Activated T-cell treated with anti-CD3 and anti-CD28 coated beads, Interleukin-2, amount 50 U/mL, for 48 hours (primary cell): ENCODE data around the gene GPHN.

Experiments used
- DNase-seq, 2 experiments: peaks; one replicate each; pipeline ENCODE4 v3.0.0-alpha.2; 2020

The GPHN gene

GRCh38 chr14:67071506-67071905 is 563.6 kb downstream of the GPHN start:
- DNase-seq = no peak

GRCh38 chr14:67077921-67078320 is 570.0 kb downstream of the GPHN start:
- no peak for DNase-seq

GRCh38 chr14:67079846-67080245 is 571.9 kb downstream of the GPHN start:
- DNase-seq = no peak

- DNase-seq = no peak
Measured at GRCh38 chr14:67108230-67108629, 600.3 kb downstream of the GPHN start.

- DNase-seq = no peak
Measured at GRCh38 chr14:67111022-67111421, 603.1 kb downstream of the GPHN start.

GRCh38 chr14:67112344-67112743 is 604.4 kb downstream of the GPHN start:
- no peak for DNase-seq

GRCh38 chr14:67127174-67127573 is 619.2 kb downstream of the GPHN start:
- no peak for DNase-seq

GRCh38 chr14:67129768-67130167 is 621.8 kb downstream of the GPHN start:
- no peak for DNase-seq

DNA sequence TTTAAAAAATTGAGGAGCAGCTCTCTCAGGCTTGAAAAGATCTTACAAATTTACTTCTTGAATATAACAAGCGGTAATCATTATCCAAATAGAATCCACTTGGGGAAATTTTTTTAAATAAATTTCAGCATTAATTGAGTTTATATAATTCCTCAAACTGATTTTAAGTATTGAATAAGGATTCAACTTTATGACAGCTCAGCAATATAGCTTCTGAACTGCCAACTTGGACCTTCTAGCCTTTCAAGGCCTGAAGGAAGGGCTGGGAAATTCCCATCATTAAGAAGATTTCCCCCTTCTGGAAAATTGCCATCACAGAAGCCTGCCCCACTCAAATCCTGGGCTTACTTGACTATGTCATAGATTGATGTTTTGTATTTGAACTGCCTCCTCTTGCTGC is 623.7 kb downstream of the GPHN start:
- DNase-seq = no peak

DNA sequence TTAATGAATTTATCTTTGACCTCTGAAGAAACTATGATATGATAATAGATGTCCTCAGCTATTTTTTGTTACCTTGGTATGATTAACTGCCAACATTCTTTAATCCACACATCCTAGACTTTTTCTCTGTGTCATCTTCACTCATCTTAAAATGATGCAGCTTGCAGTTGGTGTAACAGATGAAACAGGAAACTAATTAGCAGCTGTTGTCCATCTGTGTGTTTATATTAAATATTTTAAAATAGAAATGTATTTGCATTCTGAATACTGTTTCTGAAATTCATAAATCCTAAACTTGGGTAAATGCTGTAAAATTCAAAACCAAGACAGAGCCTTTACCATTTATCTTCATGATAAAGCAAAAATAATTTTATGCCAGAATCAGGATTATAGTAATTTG is 625.2 kb downstream of the GPHN start:
- no peak for DNase-seq

GRCh38 chr14:67133595-67134441 is 625.9 kb downstream of the GPHN start:
- DNase-seq = no peak

DNA sequence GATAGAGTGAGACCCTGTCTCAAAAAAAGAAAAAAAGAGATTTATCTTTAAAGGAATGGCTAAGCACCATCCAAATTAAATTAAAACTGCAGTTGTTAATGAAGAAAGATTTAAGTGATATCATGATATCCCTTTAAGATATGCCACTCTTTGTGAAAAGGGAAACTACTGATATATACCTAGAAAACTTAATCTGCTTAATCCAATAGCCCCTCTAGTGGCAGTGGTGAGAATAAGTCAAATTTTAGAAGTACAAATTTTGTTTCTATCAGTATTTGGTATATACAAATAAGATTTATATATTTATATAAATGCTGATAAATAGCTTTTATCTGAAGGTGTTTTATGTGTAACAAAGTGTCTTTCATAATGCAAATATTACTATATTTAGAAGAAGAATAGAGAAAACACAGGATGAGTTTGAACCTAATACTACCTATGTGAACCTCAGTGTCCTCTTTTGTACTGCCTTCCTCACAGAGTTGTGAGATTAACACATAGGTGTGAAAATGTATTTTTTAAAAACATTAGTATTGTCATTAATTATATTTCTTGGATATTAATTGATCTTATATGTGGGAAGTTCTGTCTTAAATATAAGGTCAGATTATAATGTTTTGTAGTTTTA is 629.9 kb downstream of the GPHN start:
- no peak for DNase-seq

GRCh38 chr14:67140556-67140955 is 632.6 kb downstream of the GPHN start:
- DNase-seq = no peak

DNA sequence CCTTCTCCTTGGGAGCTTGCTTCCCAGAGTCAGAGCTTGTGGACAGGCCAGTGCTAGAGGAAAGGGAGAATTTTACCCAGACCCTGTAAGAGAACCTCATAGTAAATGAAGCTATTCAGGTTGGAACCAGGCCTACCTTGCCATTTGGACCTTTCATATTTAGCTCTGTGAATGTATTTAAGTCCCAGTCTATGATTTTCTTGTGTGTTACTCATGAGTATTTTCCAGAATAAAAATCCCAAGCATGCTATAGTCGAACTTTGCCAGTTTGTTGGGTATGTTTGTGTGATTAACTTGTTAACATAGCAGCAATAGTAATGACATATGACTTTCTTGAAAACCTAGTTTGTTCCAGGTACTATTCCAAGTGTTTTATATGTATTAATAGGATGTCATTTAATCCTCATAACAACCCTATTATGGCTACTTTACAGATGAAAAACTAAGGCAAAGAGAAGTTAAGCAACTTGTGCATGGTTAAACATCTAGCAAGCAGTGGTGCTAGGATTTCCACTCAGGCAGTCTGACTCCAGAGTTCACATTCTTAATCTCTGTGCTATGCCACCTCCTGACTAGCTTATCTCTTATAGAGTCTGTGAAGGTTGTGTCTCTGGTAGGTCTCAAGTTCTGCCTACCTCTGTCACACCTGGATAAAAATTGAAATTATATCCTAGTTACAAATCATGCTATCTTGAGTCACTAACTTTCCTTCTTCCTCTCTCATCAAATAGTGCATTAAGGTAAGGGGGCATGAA is 633.4 kb downstream of the GPHN start:
- no peak for DNase-seq

DNA sequence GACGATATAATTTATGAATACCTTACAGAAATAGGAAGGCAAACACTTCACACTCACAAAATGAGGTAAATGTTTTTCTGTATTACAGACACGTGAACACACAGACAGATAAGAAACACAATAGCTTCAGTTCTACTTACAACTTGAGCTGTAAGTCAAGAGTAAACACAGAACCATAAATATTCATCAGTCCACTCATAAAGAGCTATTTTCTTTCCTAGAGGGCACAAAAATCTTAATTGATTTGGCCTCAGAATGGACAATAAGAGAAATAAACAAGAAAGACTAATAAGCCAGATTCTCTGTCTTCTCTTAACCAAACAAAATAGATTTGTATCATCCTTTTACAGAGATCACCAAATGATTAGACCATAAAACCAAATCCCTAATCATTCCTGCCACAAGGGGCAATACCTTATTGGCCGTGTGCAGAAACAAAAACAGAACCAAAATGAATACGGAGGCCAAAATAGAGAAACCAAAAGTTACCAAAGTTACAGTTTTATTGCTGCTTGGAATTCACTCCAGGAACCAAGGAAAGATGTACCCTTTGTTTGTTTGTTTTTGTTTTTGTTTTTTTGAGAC is 643.2 kb downstream of the GPHN start:
- DNase-seq = no peak

GRCh38 chr14:67158566-67158965 is 650.6 kb downstream of the GPHN start:
- no peak for DNase-seq

DNA sequence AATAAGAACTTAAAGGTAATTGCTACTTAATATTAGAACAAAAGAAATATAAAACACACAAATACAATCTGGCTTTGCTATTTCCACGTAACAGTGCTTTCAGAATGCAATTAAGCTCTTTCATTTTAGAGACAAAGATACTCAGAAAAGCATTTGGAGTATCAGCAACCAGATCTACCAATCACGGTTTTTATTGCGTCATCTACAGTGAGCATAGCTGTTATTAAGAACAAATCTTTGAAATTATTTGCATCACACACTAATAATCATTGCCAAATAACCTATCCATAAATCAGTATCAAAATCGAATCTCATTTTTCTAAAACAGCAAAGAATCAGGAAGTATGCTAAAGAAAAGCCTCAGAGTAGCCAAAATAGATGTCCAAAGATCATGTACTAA is 654.4 kb downstream of the GPHN start:
- no peak for DNase-seq

- DNase-seq = peak; percentile 30 to 39
Measured at GRCh38 chr14:67166450-67166853, 658.5 kb downstream of the GPHN start.

DNA sequence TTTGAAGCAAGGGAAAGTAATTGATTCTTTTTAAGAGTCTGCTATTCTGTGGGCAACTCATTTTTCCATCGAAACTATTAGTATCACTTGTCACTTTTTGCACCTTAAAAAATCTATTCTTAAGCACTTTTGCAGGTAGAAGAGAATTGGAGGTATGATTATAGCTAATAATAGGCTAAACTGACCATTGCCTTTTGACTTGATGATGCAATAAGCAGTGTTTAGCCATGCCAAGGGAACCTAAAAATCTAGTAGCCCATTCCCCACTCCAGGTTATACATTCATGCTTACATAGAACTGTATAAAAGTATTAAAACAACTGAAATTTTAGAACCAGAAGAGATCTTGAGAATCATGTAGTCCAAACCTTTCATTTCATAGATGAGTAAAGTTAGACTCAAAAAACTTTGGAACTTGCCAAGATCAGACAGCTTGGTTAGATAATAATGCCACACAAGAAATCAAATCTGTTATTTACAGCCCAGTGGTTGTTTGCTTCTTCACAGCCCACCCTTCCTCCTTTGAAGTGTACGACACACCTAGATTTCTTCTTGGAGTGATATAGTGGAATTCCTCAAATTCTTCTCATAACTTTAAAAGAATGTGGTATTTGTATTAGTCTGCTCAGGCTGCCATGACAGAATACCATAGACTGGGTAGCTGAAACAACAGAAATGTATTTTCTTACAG is 659.6 kb downstream of the GPHN start:
- no peak for DNase-seq

DNA sequence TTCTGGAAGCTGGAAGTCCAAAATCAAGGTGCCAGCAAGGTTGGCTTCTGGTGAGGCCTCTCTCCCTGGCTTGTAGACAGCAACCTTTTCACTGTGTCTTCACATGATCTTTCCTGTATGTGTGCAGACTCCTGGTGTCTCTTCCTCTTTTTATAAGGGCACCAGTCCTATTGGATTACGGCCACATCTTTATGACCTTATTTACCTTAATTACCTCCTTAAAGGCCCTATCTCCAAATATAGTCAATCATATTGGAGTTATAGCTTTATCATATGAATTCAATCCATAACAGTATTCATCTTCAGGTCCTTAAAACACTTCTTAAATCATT is 660.1 kb downstream of the GPHN start:
- DNase-seq = no peak

- no peak for DNase-seq
Measured at GRCh38 chr14:67170660-67171059, 662.7 kb downstream of the GPHN start.

DNA sequence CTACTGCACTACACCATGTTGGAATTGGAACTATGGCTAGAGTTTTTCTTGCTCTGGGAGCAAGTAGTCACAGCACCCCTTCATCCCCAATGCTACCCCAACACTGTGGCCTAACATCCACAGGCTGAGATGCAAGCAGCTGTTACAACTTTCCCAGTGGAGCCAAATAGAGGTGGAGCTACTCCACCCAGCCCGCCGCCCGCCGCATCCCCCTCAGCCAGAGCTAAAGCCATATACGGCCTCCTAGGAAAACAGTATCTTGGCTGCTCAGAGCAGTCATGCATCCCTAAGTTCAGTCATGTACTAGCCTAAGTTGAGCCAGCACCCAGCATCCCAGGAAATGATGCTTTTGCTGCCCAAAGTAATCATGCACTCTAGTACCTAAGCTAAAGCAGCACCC is 664.1 kb downstream of the GPHN start:
- no peak for DNase-seq

GRCh38 chr14:67172520-67172919 is 664.6 kb downstream of the GPHN start:
- DNase-seq = no peak
